ENCODE data around the gene SORT1.

The SORT1 gene

GRCh38 chr1:109272831-109273547, 124.7 kb downstream of the SORT1 start:
- no peak for TF ChIP-seq CTCF (IDR thresholded peaks at IDR 0.05; ENCODE audit: borderline replicate concordance, control extremely low read depth, extremely low read depth, insufficient read depth, missing control alignments)
- in situ Hi-C loops (cut with MboI; ENCODE audit: low sequenced_read_pairs, unreplicated experiment) = no loop called here
- DNase-seq (ENCODE audit: low spot score) = no peak

GRCh38 chr1:109272021-109272799, 125.5 kb downstream of the SORT1 start:
- in situ Hi-C loops (cut with MboI; ENCODE audit: low sequenced_read_pairs, unreplicated experiment) = no loop called here
- no peak for DNase-seq (ENCODE audit: low spot score)
- TF ChIP-seq CTCF (IDR thresholded peaks at IDR 0.05; ENCODE audit: borderline replicate concordance, control extremely low read depth, extremely low read depth, insufficient read depth, missing control alignments) = no peak

- in situ Hi-C loops (cut with MboI; ENCODE audit: low sequenced_read_pairs, unreplicated experiment) = no loop called here
Measured at GRCh38 chr1:109271458-109271857, 126.3 kb downstream of the SORT1 start.

GRCh38 chr1:109270623-109271317, 126.9 kb downstream of the SORT1 start:
- DNase-seq (ENCODE audit: low spot score) = no peak
- no peak for TF ChIP-seq CTCF (IDR thresholded peaks at IDR 0.05; ENCODE audit: borderline replicate concordance, control extremely low read depth, extremely low read depth, insufficient read depth, missing control alignments)
- in situ Hi-C loops (cut with MboI; ENCODE audit: low sequenced_read_pairs, unreplicated experiment) = no loop called here

More at GRCh38 chr1:109271458-109271857, 126.3 kb downstream of the SORT1 start:
- DNase-seq (ENCODE audit: low spot score) = no peak
- TF ChIP-seq CTCF (IDR thresholded peaks at IDR 0.05; ENCODE audit: borderline replicate concordance, control extremely low read depth, extremely low read depth, insufficient read depth, missing control alignments) = no peak

- DNase-seq (ENCODE audit: low spot score) = no peak
- TF ChIP-seq CTCF (IDR thresholded peaks at IDR 0.05; ENCODE audit: borderline replicate concordance, control extremely low read depth, extremely low read depth, insufficient read depth, missing control alignments) = no peak
- in situ Hi-C loops (cut with MboI; ENCODE audit: low sequenced_read_pairs, unreplicated experiment) = no loop called here
Measured at GRCh38 chr1:109269981-109270622, 127.6 kb downstream of the SORT1 start.

Data from GM13976 (cell line).